GM19351 (cell line): ENCODE results near the gene TRAF1.
"Not testable (repeated sequence)": the region's sequence is repeated elsewhere in the genome, so short reads cannot be mapped to it uniquely, and the experiment has no call there.

Experiments
- ATAC-seq: cut with Tn5 transposase; IDR thresholded peaks from one replicate; pipeline ENCODE4 v1.9.1; 2021; ENCODE audit warnings: mild to moderate bottlenecking, moderate library complexity; ENCODE audit not compliant: unreplicated experiment

TRAF1 gene

GRCh38 chr9:120926397-120926928 lies at the start of gene TRAF1:
Gene TRAF1 (minus strand): TSS chr9:120926796. CDS start chr9:120926075, 721 bp downstream.
- ATAC-seq: peak; percentile 26

GRCh38 chr9:120974921-120975320 lies 48.3 kb upstream of the TRAF1 start:
- ATAC-seq: no peak

GRCh38 chr9:120974181-120974580 lies 47.6 kb upstream of the TRAF1 start:
- ATAC-seq: no peak

- no peak for ATAC-seq
These were observed 45.3 kb upstream of the TRAF1 start for GRCh38 chr9:120971938-120972337.

- ATAC-seq: not testable (repeated sequence)
These were observed 44.9 kb upstream of the TRAF1 start for GRCh38 chr9:120971471-120971870.

GRCh38 chr9:120970244-120970643 lies 43.6 kb upstream of the TRAF1 start:
- no peak for ATAC-seq

- ATAC-seq: no peak
These were observed 39.4 kb upstream of the TRAF1 start for GRCh38 chr9:120966013-120966369.

GRCh38 chr9:120965344-120966012 lies 38.9 kb upstream of the TRAF1 start:
- ATAC-seq: no peak

GRCh38 chr9:120961936-120962335 lies 35.3 kb upstream of the TRAF1 start:
- no peak for ATAC-seq

GRCh38 chr9:120960001-120960400 lies 33.4 kb upstream of the TRAF1 start:
- ATAC-seq: no peak

GRCh38 chr9:120956862-120957261 lies 30.3 kb upstream of the TRAF1 start:
- ATAC-seq: no peak

GRCh38 chr9:120951960-120952618 lies 25.5 kb upstream of the TRAF1 start:
- no peak for ATAC-seq

- ATAC-seq: no peak
These were observed 24.1 kb upstream of the TRAF1 start for GRCh38 chr9:120950421-120951388.

- no peak for ATAC-seq
These were observed 22.7 kb upstream of the TRAF1 start for GRCh38 chr9:120949290-120949689.

GRCh38 chr9:120948824-120949223 lies 22.2 kb upstream of the TRAF1 start:
- no peak for ATAC-seq

- no peak for ATAC-seq
These were observed 20.6 kb upstream of the TRAF1 start for GRCh38 chr9:120947222-120947621.

- no peak for ATAC-seq
These were observed 19.7 kb upstream of the TRAF1 start for GRCh38 chr9:120946259-120946658.

- no peak for ATAC-seq
These were observed 18.4 kb upstream of the TRAF1 start for GRCh38 chr9:120944948-120945347.

- peak; percentile 99 for ATAC-seq
These were observed 17.8 kb upstream of the TRAF1 start for GRCh38 chr9:120944434-120944843.

GRCh38 chr9:120942186-120943001 lies 15.8 kb upstream of the TRAF1 start:
- ATAC-seq: no peak
